Left cardiac atrium (tissue), 4 donors: ENCODE data around the gene C20orf204. TPM values are rescaled to one million over a fixed set of nuclear protein-coding genes. Genes with fewer than 3 reads are reported as not detected.
"Not testable (repeated sequence)": the region's sequence is repeated elsewhere in the genome, so short reads cannot be mapped to it uniquely, and the experiment has no call there.

Experiments used
- ATAC-seq, 2 donors: fragments of 200-7000 bp; cut with Tn5 transposase; one replicate each; pipeline ENCODE4 v1.9.1; 2020; ENCODE audit warnings: mild to moderate bottlenecking in 2 of 2, moderate library complexity in 2 of 2
- DNase-seq: peaks from one replicate; pipeline ENCODE4 v3.0.0-alpha.2; 2020
- intact Hi-C, 2 donors: fragments of 100-400 bp; cut with DNase I; formaldehyde crosslinking; loops; one replicate each; pipeline versions ENCODE4 v1.14.1 to v1.15.1; 2022 to 2023
- long read RNA-seq: library from polyadenylated mRNA; unstranded; transcript quantifications from one replicate; pipeline ENCODE4 v2.0.0, GENCODE V29; 2021
- total RNA-seq, 2 donors: library from RNA; stranded (reverse); fragmentation: NEBNext Ultra II Directional; extraction: Animal tissue kit (Norgen Biotek cat#: 25700); gene quantifications; one replicate each; pipeline ENCODE4 v1.2.1, GENCODE V29; 2021
- donor health status: DM: no; HTN: yes; CAD: no.
- donor health status: DM: no; HTN: yes; CAD: no; lungs with severe emphysema.
- donor health status: DM: yes; HTN: yes; CAD: no.
- donor health status: Dilated cardiomyopathy.

C20orf204 gene, protein sequence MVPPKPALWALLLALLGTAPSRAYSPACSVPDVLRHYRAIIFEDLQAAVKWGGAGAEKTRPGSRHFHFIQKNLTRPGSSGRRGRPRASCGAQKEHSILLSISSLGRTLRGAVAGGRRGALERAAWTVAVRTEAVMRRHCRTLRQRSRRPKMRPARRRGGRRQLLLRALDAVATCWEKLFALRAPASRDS
- 1 to 10 TPM in 1 of 2 donors, under 1 TPM in 1; 0.29 to 1.0 TPM for total RNA-seq
- long read RNA-seq = 0 reads

DNA sequence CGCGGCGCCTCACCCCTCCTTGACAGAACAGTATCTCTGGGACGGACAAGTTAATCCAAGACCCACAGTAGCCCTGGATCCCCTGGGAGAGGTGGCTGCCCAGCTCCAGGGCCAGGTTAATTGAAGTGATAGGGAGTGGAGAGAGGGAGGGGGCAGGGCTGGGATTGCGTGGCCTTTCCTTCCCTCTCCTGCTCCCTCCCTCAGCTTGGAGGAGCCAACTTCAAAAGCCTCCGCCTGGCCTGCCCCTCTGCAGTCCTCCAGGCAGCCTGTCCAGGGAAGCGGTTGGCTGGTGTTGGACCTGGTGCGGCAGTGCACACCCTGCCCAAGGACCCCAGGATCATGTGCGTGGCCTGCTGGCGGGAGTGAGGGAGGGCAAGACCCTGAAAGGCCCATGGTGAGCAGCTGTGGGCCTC is at the start of gene C20orf204:
Gene C20orf204 (plus strand): TSS at position 250 of the 413 bp plus-strand sequence. CDS start 142 bp downstream, at position 392.
- intact Hi-C loops = no loop called here

DNA sequence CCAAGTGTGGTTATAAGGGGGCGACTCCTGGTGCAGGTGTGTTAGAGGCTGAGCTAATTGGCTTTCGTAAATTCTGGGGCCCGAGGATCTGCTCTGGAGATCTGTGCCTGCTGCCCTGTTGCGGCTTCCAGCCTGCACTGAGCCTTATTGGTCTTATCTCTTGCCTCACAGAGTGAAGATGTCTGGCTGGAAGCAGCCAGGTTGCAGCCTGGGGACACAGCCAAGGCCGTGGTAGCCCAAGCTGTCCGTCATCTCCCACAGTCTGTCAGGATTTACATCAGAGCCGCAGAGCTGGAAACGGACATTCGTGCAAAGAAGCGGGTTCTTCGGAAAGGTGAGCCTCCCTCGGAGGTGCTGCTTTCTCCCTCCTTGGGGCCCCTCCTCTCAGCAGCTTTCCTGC is 35.1 kb upstream of the C20orf204 start:
- intact Hi-C loops = no loop called here
- ATAC-seq (no peak), DNase-seq (no peak)

More for the DNA sequence above, at the start of gene C20orf204:
- DNase-seq (no peak), ATAC-seq (no peak)

DNA sequence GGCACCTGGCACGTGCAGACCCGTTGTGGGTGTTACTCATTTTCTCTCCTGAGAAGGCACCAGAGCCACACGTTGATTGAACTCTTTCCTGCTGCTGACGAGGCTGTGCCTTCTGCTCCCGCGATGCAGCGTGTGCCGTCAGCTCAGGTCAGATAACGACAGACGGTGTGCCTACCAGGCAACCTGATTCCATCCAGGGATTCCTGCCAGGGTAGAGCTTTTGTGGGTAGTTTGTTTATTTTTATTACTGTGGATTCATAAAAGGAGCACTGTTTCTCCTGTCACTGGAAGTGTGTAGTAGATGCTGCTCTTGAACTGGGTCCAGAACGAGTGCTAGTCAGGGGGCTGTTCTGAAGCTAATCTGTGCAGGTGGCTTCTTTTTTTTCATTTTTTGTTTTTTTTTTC is 34.4 kb upstream of the C20orf204 start:
- ATAC-seq (no peak), DNase-seq (no peak)
- intact Hi-C loops = no loop called here

DNA sequence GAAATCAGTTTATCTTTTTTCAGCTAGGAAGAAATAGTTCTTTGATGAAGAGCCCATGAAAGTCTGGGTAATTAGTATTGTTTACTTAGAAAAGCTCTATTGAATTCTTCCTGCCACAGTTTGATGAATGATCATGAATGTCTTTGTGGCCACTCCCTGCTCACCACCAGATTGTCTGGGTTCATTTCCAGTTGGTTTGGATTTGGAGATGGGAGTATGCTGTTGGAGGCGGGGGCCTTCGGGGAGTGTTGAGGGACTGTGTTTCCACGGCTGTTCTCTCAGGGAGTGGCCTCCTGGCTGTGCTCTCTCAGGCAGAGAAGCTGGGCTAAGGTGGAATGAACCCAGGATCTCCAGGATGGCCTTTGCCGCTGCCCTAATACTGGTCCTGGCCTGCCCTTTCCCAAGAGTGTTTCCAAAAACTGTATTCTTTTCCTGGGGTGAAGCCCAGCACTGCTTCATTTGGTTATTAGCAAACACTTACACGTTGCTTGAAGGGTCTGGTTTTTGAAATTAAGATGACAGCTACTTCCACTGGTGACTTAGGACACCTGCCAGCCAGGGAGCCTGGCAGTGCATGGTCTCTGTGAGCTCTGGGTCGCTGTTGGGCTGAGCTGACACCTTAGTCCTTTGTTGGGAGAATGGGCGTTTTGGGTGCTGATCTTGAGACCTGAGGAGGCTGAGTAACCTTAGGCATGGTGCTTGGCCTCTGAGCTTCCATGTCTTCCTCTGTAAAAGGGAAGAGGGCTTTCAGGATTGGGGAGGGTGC is 31.8 kb upstream of the C20orf204 start:
- intact Hi-C loops = no loop called here
- DNase-seq (no peak), ATAC-seq (no peak)

DNA sequence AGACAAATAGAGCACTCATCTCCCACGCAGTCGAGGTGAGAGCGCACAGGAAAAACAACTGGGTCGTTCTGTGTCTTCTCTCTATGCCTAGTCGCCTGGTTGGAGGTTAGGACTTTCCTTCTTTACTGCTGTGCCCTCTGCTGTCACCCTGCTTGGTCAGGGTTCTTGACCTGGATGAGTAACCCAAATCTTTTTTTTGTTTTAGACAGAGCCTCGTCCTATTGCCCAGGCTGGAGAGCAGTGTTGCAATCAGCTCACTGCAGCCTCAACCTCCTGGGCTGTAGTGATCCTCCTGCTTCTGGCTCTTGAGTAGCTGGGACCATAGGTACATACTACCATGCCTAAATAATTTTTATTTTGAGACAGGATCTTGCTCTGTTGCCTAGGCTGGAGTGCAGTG is 30.6 kb upstream of the C20orf204 start:
- intact Hi-C loops = no loop called here
- ATAC-seq (no peak), DNase-seq (no peak)

DNA sequence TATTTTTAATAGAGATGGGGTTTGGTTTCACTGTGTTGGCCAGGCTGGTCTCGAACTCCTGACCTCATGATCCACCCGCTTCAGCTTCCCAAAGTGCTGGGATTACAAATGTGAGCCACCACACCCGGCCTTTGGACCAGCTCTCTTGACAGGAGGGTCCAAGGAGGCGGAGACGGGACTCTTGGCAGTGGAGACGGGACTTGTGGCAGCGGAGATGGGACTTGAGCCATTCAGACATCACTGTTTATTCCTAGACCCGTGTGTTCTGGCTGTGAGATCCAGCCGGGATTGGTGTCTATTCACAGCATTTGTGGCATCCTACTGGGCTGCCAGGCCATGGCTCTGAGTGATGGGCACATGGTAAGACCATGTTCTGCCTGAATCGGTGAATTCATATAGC is 29.5 kb upstream of the C20orf204 start:
- DNase-seq = no peak

DNA sequence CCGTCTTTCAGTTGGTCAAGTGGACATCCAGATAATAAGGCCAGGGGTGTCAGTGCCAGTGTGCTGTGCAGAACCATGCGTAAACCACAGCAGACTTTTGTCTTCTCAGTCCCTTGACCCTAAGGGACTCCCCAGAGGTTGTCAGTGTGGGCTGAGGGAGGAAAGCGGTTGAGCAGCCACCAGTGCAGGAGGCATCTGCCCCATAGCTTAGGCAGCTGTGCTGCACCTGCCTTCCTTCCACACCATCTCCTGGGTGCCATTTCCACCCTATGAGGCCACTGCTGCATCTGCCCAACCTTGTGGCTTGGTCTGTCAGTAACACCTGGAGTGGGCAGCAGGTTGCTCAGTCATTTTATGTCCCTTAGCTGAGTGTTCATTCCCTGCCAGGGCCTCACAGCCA is 29.1 kb upstream of the C20orf204 start:
- no peak for ATAC-seq
- no peak for DNase-seq
- intact Hi-C loops = no loop called here

More for the DNA sequence above, 29.5 kb upstream of the C20orf204 start:
- no peak for ATAC-seq
- intact Hi-C loops = no loop called here

DNA sequence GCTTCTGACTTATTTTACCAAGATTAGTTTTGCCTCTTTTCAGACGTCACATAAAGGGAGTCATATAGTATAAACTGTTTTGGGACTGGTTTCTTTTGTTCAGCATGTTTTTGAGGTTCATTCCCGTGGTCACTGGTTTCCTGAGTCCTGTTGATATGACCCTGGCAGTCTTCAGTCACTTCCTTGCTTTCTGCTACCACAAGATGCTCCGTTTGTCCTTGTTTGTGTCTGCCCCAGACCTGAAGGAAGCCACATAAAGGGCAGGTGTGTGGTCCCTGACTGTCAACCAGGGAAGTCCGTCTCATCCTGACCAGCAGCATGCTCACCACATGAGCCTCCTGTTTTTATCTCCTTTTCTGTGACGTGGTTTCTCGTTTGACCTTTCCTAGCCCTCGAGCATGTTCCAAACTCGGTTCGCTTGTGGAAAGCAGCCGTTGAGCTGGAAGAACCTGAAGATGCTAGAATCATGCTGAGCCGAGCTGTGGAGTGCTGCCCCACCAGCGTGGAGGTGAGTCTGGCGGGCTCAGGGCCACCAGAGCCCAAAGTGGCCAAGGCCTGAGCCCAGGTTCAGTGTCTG is 26.1 kb upstream of the C20orf204 start:
- no peak for DNase-seq
- no peak for ATAC-seq
- intact Hi-C loops = no loop called here

DNA sequence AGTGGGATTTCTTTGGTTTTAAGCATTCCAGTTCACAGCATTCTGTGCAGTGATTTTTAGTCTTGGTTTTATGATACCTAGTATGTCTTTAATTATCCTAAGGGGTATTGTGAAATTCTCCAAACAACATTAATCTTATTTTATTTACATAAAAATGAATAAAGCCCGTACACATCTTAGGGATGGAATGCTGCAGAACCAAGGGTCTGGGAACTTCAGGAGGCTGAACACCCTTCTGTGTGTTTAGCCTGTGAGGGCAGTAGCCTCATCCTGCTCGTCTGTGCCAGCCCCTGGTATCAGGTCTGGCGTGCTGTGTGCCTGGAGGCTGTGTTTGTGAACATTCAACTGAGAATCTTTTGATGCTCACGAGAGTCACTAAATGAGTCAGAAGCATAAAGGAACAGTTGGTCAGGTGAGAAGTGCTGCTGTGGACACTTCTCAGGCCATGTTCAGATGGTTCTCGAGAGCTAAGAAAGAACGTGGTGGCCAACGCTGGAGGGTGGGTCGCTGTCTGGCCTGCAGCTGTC is 25.2 kb upstream of the C20orf204 start:
- intact Hi-C loops = no loop called here
- ATAC-seq (no peak), DNase-seq (no peak)

DNA sequence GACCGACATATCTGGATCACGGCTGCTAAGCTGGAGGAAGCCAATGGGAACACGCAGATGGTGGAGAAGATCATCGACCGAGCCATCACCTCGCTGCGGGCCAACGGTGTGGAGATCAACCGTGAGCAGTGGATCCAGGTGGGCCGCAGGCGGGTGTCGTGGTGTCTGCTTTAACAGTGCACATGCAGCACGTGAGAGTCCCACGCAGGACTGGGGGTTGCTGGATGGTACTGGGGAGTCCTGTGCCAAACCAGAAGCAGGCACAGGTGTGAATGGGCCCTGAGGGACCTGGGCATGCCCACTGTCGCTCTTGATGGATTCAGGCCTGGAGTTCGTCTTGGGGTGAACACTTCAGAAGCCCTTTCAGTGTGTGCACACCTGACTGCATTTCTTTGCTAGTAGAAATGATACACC is 24.6 kb upstream of the C20orf204 start:
- no peak for DNase-seq
- ATAC-seq = no peak
- intact Hi-C loops = no loop called here

DNA sequence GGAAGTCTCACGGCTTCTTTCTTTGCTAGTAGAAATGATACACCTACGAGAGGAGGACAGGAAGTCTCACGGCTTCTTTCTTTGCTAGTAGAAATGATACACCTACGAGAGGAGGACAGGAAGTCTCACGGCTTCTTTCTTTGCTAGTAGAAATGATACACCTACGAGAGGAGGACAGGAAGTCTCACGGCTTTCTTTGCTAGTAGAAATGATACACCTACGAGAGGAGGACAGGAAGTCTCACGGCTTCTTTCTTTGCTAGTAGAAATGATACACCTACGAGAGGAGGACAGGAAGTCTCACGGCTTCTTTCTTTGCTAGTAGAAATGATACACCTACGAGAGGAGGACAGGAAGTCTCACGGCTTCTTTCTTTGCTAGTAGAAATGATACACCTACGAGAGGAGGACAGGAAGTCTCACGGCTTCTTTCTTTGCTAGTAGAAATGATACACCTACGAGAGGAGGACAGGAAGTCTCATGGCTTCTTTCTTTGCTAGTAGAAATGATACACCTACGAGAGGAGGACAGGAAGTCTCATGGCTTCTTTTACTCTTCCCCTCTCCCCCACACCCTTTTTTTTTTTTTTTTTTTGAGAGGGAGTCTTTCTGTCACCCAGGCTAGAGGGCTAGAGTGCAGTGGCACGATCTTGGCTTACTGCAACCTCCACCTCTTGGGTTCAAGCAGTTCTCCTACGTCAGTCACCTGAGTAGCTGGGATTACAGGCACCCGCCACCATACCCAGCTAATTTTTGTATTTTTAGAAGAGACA is 23.4 kb upstream of the C20orf204 start:
- ATAC-seq, intact Hi-C loops: not testable (repeated sequence)

DNA sequence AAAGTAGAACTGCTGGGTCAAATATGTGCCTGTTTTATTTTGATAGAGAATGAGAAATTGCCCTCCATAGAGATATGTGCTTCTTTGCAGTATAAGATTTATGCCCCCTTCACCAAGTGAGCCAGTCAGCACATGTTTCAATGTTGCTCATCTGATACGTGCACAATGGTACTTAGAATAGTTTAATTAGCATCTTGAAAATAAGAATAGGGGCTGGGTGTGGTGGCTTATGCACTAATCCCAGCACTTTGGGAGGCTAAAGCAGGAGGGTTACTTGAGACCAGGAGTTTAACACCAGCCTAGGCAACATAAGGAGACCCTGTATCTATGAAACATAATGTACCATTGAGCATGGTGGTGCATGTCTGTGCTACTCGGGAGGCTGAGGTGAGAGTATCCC is 20.3 kb upstream of the C20orf204 start:
- intact Hi-C loops = no loop called here
- no peak for DNase-seq
- ATAC-seq = no peak

More for the DNA sequence above, 23.4 kb upstream of the C20orf204 start:
- DNase-seq = not testable (repeated sequence)

DNA sequence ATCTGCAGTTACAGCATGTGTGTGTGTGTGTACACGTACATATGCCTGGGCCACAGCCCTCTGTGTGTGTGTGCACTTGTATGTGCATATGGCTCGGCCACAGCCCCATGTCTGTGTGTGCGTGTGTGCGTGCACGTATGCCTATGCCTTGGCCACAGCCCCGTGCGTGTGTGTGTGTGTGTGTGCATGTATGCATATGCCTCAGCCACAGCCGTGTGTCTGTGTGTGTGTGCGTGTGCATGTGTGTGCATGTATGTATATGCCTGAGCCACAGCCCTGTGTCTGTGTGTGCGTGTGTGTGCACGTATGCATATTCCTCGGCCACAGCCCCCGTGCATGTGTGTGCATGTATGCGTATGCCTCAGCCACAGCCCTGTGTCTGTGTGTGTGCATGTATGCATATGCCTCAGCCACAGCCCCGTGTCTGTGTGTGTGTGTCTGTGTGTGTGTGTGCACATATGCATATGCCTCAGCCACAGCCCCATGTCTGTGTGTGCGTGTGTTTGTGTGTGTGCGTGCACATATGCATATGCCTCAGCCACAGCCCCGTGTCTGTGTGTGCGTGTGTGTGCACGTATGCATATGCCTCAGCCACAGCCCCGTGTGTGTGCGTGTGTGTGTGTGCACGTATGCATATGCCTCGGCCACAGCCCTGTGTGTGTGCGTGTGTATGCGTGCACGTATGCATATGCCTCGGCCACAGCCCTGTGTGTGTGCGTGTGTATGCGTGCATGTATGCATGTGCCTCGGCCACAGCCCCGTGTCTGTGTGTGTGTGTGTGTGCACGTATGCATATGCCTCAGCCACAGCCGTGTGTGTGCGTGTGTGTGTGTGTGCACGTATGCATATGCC is 14.6 kb upstream of the C20orf204 start:
- no peak for ATAC-seq
- no peak for DNase-seq
- intact Hi-C loops = no loop called here

DNA sequence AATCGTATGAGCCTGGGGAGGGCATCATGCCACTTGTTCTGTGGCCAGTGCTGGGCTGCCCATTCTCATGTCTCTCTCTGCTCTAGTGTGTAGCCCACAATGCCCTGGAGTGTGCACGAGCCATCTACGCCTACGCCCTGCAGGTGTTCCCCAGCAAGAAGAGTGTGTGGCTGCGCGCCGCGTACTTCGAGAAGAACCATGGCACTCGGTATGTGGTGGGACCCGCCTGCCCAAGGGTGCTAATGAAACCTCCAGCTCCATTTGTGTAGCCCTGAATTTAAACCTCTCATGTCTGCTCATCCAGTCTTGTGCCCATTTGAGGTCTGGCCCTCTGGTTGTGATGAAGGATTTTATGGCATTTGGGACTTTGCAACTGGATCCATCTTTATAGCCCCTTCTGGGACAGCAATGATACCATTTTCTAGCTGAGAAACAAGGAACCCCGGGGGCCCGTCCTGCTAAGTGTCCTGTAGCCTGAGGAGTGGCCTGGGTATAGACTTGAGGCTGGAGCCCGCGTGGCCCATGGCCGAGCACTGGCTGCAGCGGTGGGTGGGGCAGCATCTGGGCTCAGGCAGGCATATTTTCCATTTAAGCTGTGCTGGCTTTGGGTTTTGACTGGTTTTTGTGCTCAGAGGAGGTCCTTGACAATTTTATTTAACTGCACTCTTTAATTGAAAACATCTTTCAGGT is 13.2 kb upstream of the C20orf204 start:
- DNase-seq (no peak), ATAC-seq (no peak)
- intact Hi-C loops = no loop called here

DNA sequence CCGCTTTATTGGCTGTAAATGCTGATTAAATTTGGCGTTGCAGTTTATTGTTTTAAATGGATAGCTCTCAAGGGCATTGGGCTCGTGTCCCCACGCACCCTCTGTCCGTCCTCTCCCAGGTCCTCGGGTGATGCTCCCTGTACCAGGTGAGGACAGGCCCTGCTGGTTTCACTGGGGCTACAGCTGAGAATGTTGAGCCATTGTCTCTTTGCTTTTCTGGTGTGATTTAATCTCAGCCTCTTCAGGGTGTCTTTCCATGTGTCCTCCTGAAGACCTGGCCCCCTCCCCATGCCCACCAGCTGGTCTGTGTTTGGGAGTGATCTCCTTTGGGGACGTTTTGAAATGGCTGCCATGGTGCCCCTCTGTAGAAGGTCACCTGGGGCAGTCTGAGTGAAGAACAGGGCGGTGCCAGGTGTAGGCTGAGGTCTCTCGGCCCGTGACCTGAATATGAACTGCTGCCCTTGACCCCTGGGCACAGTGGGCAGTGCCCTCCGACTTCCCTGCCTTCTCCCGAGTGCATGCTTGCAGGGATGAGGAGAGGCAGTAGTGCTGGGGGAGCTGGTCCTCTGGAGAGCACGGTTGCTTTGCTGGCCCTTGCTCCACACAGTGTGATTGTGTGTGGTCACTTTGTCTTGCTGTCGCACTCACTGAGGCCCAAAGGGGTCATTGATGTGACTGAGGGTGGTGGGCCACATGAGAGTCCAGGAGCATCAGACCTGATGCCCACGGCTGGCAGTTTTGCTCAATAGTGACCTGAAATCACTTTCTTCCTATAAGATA is 12.4 kb upstream of the C20orf204 start:
- intact Hi-C loops = no loop called here
- ATAC-seq = no peak
- no peak for DNase-seq

DNA sequence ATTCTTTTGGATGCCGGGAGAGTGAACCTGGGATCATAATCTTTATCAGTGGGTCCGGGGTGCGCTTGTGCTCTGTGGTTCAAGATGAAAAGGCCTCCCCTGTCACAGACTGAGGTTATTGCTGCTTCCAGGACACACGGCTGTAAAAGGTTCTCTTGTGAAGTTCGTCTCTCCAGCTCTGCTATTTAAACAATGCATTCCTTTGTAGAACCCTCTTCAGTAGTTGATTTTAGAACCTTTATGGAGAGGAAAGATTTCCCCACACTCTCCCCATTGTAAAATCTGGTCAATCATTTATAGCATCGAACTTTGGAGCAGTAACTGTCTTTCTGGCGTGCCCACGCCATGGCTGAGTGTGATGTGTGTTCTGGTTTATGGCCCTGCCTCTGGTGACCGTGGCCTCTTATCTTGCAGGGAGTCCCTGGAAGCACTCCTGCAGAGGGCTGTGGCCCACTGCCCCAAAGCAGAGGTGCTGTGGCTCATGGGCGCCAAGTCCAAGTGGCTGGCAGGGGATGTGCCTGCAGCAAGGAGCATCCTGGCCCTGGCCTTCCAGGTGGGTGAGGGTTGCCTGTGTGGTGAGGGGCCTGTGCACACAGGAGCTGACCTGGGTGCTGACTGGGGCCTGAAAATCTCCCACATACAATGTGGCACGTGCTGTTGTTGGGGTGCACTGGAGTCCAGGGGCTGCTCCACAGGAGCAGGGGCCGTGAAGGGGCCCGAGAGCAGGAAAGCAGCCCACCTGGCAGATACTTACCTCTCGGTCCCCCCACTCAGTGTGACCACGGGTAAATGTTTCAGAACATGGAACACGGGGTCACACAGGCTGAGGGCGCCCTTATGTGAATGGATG is 11.6 kb upstream of the C20orf204 start:
- intact Hi-C loops = no loop called here
- DNase-seq (no peak), ATAC-seq (no peak)
